ENCODE results near the gene MORN3. TPM values are rescaled to one million over a fixed set of nuclear protein-coding genes. Genes with fewer than 3 reads are reported as not detected.

Gene MORN3
- total and polyA plus RNA-seq, 9 of the 15 experiments (the other 6 are each of a cell fraction or from before 2014, with no cell fraction given), result 0.09 to 0.27 (median 0.20) TPM

GRCh38 chr12:121626853-121627640 is 42.4 kb downstream of the MORN3 start (continued):
- TF ChIP-seq CREB3 (tag; conservative IDR thresholded peaks at IDR 0.05; ENCODE audit: low read depth) (no peak), L3MBTL2 (IDR thresholded peaks at IDR 0.05) (no peak), ZBTB1 (CRISPR knock-in tag; IDR thresholded peaks at IDR 0.05; ENCODE audit: borderline replicate concordance, low read depth) (0 out of 2 replicates have a peak, but pooled peaks have one; percentile 30), HMBOX1 (IDR thresholded peaks at IDR 0.05) (no peak), ETV5 (CRISPR knock-in tag; IDR thresholded peaks at IDR 0.05; ENCODE audit: low read depth) (0 out of 2 replicates have a peak, but pooled peaks have one; percentile 2), HDAC1 (IDR thresholded peaks at IDR 0.05) (no peak; a peak in 1 of 4 replicates), ARID1B (IDR thresholded peaks at IDR 0.05) (no peak), HNRNPUL1 (IDR thresholded peaks at IDR 0.05; ENCODE audit: low read length) (no peak), DNMT1 (IDR thresholded peaks at IDR 0.05) (no peak), CREB3L1 (IDR thresholded peaks at IDR 0.05; ENCODE audit: borderline replicate concordance, low read depth) (0 out of 2 replicates have a peak, but pooled peaks have one; percentile 13), TBP (optimal IDR thresholded peaks at IDR 0.05; ENCODE audit: low read depth, low read length) (no peak), POLR3G (IDR thresholded peaks at IDR 0.05; ENCODE audit: extremely low read depth, insufficient read length, insufficient replicate concordance) (no peak), ELF1 (tag; IDR thresholded peaks at IDR 0.05) (peak; percentile 44; the same call in 1 of the 2 replicates), NFXL1 (CRISPR knock-in tag; IDR thresholded peaks at IDR 0.05) (no peak), FOXK1 (CRISPR knock-in tag; IDR thresholded peaks at IDR 0.05; ENCODE audit: borderline replicate concordance) (no peak), FOXA3 (CRISPR knock-in tag; conservative IDR thresholded peaks at IDR 0.05 in 1 of 2, IDR thresholded peaks at IDR 0.05 in 1 of 2) (peak in 1 of 2 experiments; percentile 11; a peak in 1 of 4 replicates), NEUROD1 (IDR thresholded peaks at IDR 0.05; ENCODE audit: borderline replicate concordance, low read depth, low read length, partially characterized antibody) (no peak), ETV6 (IDR thresholded peaks at IDR 0.05; ENCODE audit: borderline replicate concordance in 1 of 2, low read depth in 2 of 2, low read length in 1 of 2) (no peak), ETV6 (CRISPR knock-in tag; IDR thresholded peaks at IDR 0.05; ENCODE audit: borderline replicate concordance) (no peak), ZNF707 (CRISPR knock-in tag; conservative IDR thresholded peaks at IDR 0.05) (no peak), PHB2 (IDR thresholded peaks at IDR 0.05; ENCODE audit: low read depth) (no peak)
- TF ChIP-seq, protein P1, sequence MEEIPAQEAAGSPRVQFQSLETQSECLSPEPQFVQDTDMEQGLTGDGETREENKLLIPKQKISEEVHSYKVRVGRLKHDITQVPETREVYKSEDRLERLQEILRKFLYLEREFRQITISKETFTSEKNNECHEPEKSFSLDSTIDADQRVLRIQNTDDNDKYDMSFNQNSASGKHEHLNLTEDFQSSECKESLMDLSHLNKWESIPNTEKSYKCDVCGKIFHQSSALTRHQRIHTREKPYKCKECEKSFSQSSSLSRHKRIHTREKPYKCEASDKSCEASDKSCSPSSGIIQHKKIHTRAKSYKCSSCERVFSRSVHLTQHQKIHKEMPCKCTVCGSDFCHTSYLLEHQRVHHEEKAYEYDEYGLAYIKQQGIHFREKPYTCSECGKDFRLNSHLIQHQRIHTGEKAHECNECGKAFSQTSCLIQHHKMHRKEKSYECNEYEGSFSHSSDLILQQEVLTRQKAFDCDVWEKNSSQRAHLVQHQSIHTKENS (CRISPR knock-in tag; IDR thresholded peaks at IDR 0.05), result no peak
